Loucy (cell line): ENCODE measurements around the gene NRXN3.

Experiments used
- H2AFZ ChIP-seq: fragments of 200-600 bp; sonication (generic); 2 replicates; pipeline ENCODE4 v1.6.0; 2016; ENCODE audit warnings: antibody characterized with exemption, mild to moderate bottlenecking, low read length, moderate library complexity
- H3F3A ChIP-seq: fragments of 200-600 bp; 2 replicates; pipeline ENCODE4 v1.6.0; 2016; ENCODE audit warnings: antibody characterized with exemption, low read depth, mild to moderate bottlenecking
- H3K27me3 ChIP-seq: fragments of 200-600 bp; sonication (generic); 2 replicates; pipeline ENCODE4 v1.6.1; 2014; ENCODE audit warnings: low read length, mild to moderate bottlenecking; ENCODE audit not compliant: insufficient read depth, poor library complexity, severe bottlenecking
- H3K36me3 ChIP-seq: fragments of 200-600 bp; sonication (generic); 2 replicates; pipeline ENCODE4 v1.6.1; 2016; ENCODE audit warnings: low read length; ENCODE audit not compliant: insufficient read depth
- H3K4me1 ChIP-seq: fragments of 200-600 bp; sonication (generic); 2 replicates; pipeline ENCODE4 v1.5.1; 2014; ENCODE audit warnings: low read length, mild to moderate bottlenecking; ENCODE audit not compliant: insufficient read depth, poor library complexity, severe bottlenecking
- H3K4me2 ChIP-seq: fragments of 200-600 bp; sonication (generic); 2 replicates; pipeline ENCODE4 v1.6.0; 2014; ENCODE audit warnings: antibody characterized with exemption, low read length, low read depth, mild to moderate bottlenecking; ENCODE audit not compliant: poor library complexity, severe bottlenecking
- H3K4me3 ChIP-seq: fragments of 200-600 bp; sonication (generic); 2 replicates; pipeline ENCODE4 v1.5.1; 2014; ENCODE audit warnings: low read length, mild to moderate bottlenecking, mixed read lengths; ENCODE audit not compliant: poor library complexity, severe bottlenecking
- H3K79me2 ChIP-seq: fragments of 200-600 bp; sonication (generic); 2 replicates; pipeline ENCODE4 v1.6.1; 2014; ENCODE audit warnings: low read length; ENCODE audit not compliant: insufficient read depth
- H3K9ac ChIP-seq: fragments of 200-600 bp; sonication (generic); 2 replicates; pipeline ENCODE4 v1.6.0; 2014; ENCODE audit warnings: mild to moderate bottlenecking, low read depth, low read length, moderate library complexity; ENCODE audit not compliant: poor library complexity, severe bottlenecking
- H3K9me2 ChIP-seq: fragments of 200-600 bp; sonication (generic); replicated peaks from 2 replicates; pipeline ENCODE4 v1.6.1; 2016; ENCODE audit warnings: low read depth, low read length, mixed read lengths
- H3K9me3 ChIP-seq: fragments of 200-600 bp; sonication (generic); 2 replicates; pipeline ENCODE4 v1.6.1; 2014; ENCODE audit warnings: mild to moderate bottlenecking, antibody characterized with exemption, low read length, low read depth; ENCODE audit not compliant: insufficient read depth
- H4K20me1 ChIP-seq: fragments of 200-600 bp; sonication (generic); 2 replicates; pipeline ENCODE4 v1.6.0; 2014; ENCODE audit warnings: antibody characterized with exemption, low read length, mild to moderate bottlenecking; ENCODE audit not compliant: insufficient read depth, poor library complexity, severe bottlenecking
- EZH2phosphoT487 ChIP-seq: fragments of 200-600 bp; IDR thresholded peaks from 2 replicates; pipeline ENCODE4 v1.6.1; 2018; ENCODE audit warnings: antibody characterized with exemption, mild to moderate bottlenecking, moderate library complexity, borderline replicate concordance
- TF ChIP-seq, protein P1 (sequence below): fragments of 200-600 bp; sonication (generic); conservative IDR thresholded peaks from 2 replicates; pipeline ENCODE4 v1.5.1; 2014; ENCODE audit warnings: mild to moderate bottlenecking, antibody characterized with exemption, low read length

NRXN3 gene

GRCh38 chr14:78298298-78298697 is 128.1 kb downstream of the NRXN3 start:
- Histone ChIP-seq H3K4me3 (no peak overlapping the region), H3K36me3 (no peaks in the 10 kb centered on the region), H3K27me3 (no peaks in the 10 kb centered on the region), H4K20me1 (no peaks in the 10 kb centered on the region), H3K9me2 (no peaks in the 10 kb centered on the region), H2AFZ (no peak overlapping the region), H3K9me3 (no peaks in the 10 kb centered on the region), H3K79me2 (no peaks in the 10 kb centered on the region), H3K4me1 (no peaks in the 10 kb centered on the region), H3F3A (no peaks in the 10 kb centered on the region), H3K9ac (no peak overlapping the region), H3K4me2 (no peak overlapping the region)
- TF ChIP-seq EZH2phosphoT487 = no peak
- TF ChIP-seq, protein P1, sequence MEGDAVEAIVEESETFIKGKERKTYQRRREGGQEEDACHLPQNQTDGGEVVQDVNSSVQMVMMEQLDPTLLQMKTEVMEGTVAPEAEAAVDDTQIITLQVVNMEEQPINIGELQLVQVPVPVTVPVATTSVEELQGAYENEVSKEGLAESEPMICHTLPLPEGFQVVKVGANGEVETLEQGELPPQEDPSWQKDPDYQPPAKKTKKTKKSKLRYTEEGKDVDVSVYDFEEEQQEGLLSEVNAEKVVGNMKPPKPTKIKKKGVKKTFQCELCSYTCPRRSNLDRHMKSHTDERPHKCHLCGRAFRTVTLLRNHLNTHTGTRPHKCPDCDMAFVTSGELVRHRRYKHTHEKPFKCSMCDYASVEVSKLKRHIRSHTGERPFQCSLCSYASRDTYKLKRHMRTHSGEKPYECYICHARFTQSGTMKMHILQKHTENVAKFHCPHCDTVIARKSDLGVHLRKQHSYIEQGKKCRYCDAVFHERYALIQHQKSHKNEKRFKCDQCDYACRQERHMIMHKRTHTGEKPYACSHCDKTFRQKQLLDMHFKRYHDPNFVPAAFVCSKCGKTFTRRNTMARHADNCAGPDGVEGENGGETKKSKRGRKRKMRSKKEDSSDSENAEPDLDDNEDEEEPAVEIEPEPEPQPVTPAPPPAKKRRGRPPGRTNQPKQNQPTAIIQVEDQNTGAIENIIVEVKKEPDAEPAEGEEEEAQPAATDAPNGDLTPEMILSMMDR = no peak

DNA sequence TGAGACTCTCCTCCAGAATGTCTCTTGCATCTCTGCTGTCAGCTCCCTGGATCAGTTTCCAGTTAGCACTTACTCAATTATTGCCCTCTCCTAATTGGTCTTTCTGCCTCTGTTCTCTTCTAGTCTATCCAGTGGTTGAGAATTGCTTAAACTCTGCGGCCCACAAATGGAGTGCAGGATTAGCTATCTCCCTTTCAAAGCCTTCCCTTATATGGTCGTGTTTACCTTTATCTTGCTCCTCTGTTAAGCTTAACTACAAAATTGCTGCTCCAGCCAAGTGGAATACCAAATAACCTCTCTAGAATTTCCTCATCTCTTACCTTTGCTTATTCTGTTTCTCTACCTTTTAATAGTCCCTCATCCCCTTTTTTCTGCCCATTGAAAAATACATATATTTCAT is 132.7 kb downstream of the NRXN3 start:
- Histone ChIP-seq H3K36me3 (no peaks in the 10 kb centered on the region), H3F3A (no peaks in the 10 kb centered on the region), H3K9me3 (no peaks in the 10 kb centered on the region), H3K79me2 (no peaks in the 10 kb centered on the region), H3K9ac (no peak overlapping the region), H3K27me3 (no peaks in the 10 kb centered on the region), H3K4me2 (no peak overlapping the region), H4K20me1 (no peaks in the 10 kb centered on the region), H3K4me1 (no peaks in the 10 kb centered on the region), H2AFZ (no peak overlapping the region), H3K4me3 (no peak overlapping the region), H3K9me2 (no peaks in the 10 kb centered on the region)
- TF ChIP-seq, protein P1 = no peak
- no peak for TF ChIP-seq EZH2phosphoT487

GRCh38 chr14:78307671-78308070 is 137.5 kb downstream of the NRXN3 start:
- H3K4me2 ChIP-seq = no peak overlapping the region
- H3K9me3 ChIP-seq = no peaks in the 10 kb centered on the region
- no peak overlapping the region for H3K9ac ChIP-seq
- H3K4me3 ChIP-seq = no peak overlapping the region
- TF ChIP-seq, protein P1 = no peak
- no peak for TF ChIP-seq EZH2phosphoT487
- H3F3A ChIP-seq = no peaks in the 10 kb centered on the region
- no peaks in the 10 kb centered on the region for H3K4me1 ChIP-seq
- no peaks in the 10 kb centered on the region for H3K9me2 ChIP-seq
- no peaks in the 10 kb centered on the region for H3K79me2 ChIP-seq
- no peaks in the 10 kb centered on the region for H3K27me3 ChIP-seq
- H2AFZ ChIP-seq = no peak overlapping the region
- H4K20me1 ChIP-seq = no peaks in the 10 kb centered on the region
- no peaks in the 10 kb centered on the region for H3K36me3 ChIP-seq
